ENCODE results near the gene PCMT1. TPM values are rescaled to one million over a fixed set of nuclear protein-coding genes. Genes with fewer than 3 reads are reported as not detected.

The PCMT1 gene
- total RNA-seq, 1 donor from 2014 or later = 63.7 TPM

DNA sequence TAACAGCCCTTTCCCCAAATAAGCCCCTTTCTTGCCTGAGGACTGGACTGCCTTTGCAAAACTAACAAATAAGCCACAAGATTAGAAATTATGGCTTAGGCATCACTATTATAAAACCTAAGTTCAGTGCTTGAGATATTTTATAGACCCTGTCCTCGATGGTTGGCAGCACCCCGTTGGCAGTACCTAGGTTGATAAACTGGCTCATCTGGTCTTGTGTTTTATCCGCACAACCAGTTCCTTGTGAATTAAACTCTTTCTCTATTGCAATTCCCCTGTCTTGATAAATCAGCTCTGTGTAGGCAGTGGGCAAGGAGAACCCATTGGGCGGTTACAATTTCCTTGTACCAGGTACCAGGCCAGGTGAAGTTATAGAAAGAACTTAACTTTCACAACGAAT lies 108.0 kb downstream of the PCMT1 start:
- intact Hi-C loops (cut with DNase I) = no loop called here
- TF ChIP-seq CTCF (IDR thresholded peaks at IDR 0.05) = no peak
- peaks cover 47% of the 10 kb centered on the region for H3K4me1 ChIP-seq

GRCh38 chr6:149859368-149859767 lies 109.8 kb downstream of the PCMT1 start:
- intact Hi-C loops (cut with DNase I) = no loop called here
- DNase-seq = no peak

More for the DNA sequence above, 108.0 kb downstream of the PCMT1 start:
- Histone ChIP-seq H3K27ac (no peak overlapping the region), H3K9me3 (no peaks in the 10 kb centered on the region), H3K27me3 (ENCODE audit: low read depth) (no peaks in the 10 kb centered on the region), H3K4me3 (no peak overlapping the region), H3K36me3 (no peaks in the 10 kb centered on the region)
- ATAC-seq (no peak), DNase-seq (no peak)

DNA sequence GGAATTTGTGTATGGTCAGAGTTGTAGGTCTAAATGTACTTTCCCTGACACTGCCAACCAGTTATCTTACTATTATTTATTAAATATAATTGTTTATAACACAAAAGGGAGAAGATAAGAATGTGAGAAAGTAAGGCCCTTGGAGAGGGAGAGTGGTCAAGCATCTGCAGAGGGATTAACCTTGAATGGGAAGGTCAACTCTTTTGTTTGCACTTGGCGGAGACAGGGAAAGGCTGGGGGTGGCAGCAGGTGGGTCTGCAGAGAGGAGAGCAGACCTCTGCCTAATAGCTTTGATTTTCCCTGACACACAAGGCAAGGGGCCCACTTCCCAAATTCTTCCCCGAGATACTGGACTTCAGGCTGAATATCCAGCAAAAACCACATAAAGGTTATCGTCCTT lies 110.4 kb downstream of the PCMT1 start:
- DNase-seq (no peak), ATAC-seq (no peak)
- no peak overlapping the region for H3K27ac ChIP-seq
- peaks cover 42% of the 10 kb centered on the region for H3K4me1 ChIP-seq
- TF ChIP-seq CTCF (IDR thresholded peaks at IDR 0.05) = no peak
- no peaks in the 10 kb centered on the region for H3K36me3 ChIP-seq
- H3K9me3 ChIP-seq = no peaks in the 10 kb centered on the region
- H3K4me3 ChIP-seq = no peak overlapping the region
- intact Hi-C loops (cut with DNase I) = no loop called here
- no peaks in the 10 kb centered on the region for H3K27me3 ChIP-seq (ENCODE audit: low read depth)

More at GRCh38 chr6:149859368-149859767, 109.8 kb downstream of the PCMT1 start:
- peaks cover 43% of the 10 kb centered on the region for H3K4me1 ChIP-seq
- H3K27me3 ChIP-seq (ENCODE audit: low read depth) = no peaks in the 10 kb centered on the region
- no peak overlapping the region for H3K4me3 ChIP-seq
- no peak overlapping the region for H3K27ac ChIP-seq
- no peak for ATAC-seq
- H3K36me3 ChIP-seq = no peaks in the 10 kb centered on the region
- no peaks in the 10 kb centered on the region for H3K9me3 ChIP-seq
- TF ChIP-seq CTCF (IDR thresholded peaks at IDR 0.05) = no peak

GRCh38 chr6:149860513-149860833 lies 110.9 kb downstream of the PCMT1 start:
- no peak overlapping the region for H3K27ac ChIP-seq
- intact Hi-C loops (cut with DNase I) = no loop called here
- H3K4me3 ChIP-seq = no peak overlapping the region
- H3K36me3 ChIP-seq = no peaks in the 10 kb centered on the region
- DNase-seq (no peak), ATAC-seq (no peak)
- H3K9me3 ChIP-seq = no peaks in the 10 kb centered on the region
- no peaks in the 10 kb centered on the region for H3K27me3 ChIP-seq (ENCODE audit: low read depth)
- TF ChIP-seq CTCF (IDR thresholded peaks at IDR 0.05) = no peak
- peaks cover 37% of the 10 kb centered on the region for H3K4me1 ChIP-seq

Other genes starting within 250 kb of the PCMT1 start
- gene PPIL4, start 203.7 kb upstream of the PCMT1 start, total RNA-seq = 28.9 TPM
- 39.3 TPM for gene GINM1, start 183.4 kb upstream of the PCMT1 start, total RNA-seq
- 13.3 TPM for gene KATNA1, start 101.0 kb upstream of the PCMT1 start, total RNA-seq
- 30.7 TPM for gene LATS1, start 31.6 kb upstream of the PCMT1 start, total RNA-seq
- 22.0 TPM for gene NUP43, start 3.2 kb upstream of the PCMT1 start, total RNA-seq
- 38.3 TPM for gene LRP11, start 114.6 kb downstream of the PCMT1 start, total RNA-seq
- gene RAET1E, start 148.4 kb downstream of the PCMT1 start, total RNA-seq = not detected
- 0.83 TPM for gene RAET1G, start 173.4 kb downstream of the PCMT1 start, total RNA-seq
- gene ULBP2, start 192.3 kb downstream of the PCMT1 start, total RNA-seq = 2.2 TPM
- gene ULBP1, start 214.2 kb downstream of the PCMT1 start, total RNA-seq = 2.0 TPM